Liver (tissue), 3 donors: Measurements from ENCODE around the gene ALKBH5.

Source experiments
- ATF3 ChIP-seq: IDR thresholded peaks from 2 replicates; pipeline ENCODE4 v1.6.1; 2016; ENCODE audit warnings: antibody characterized with exemption
- GABPA ChIP-seq, 2 donors: IDR thresholded peaks in 1 of 2; conservative IDR thresholded peaks in 1 of 2; 2 replicates each; pipeline ENCODE4 v1.6.1; 2016; ENCODE audit warnings: antibody characterized with exemption in 2 of 2, mild to moderate bottlenecking in 1 of 2, moderate library complexity in 1 of 2
- RAD21 ChIP-seq, 2 donors: IDR thresholded peaks; 2 replicates each; pipeline ENCODE4 v1.6.1; 2016; ENCODE audit warnings: antibody characterized with exemption in 2 of 2, mild to moderate bottlenecking in 2 of 2
- TAF1 ChIP-seq: conservative IDR thresholded peaks from 2 replicates; pipeline ENCODE4 v1.6.1; 2016; ENCODE audit warnings: antibody characterized with exemption, mild to moderate bottlenecking
- YY1 ChIP-seq: IDR thresholded peaks from 2 replicates; pipeline ENCODE4 v1.6.1; 2016; ENCODE audit warnings: antibody characterized with exemption, mild to moderate bottlenecking
- TF ChIP-seq, protein P1 (sequence below): fragments of 150-350 bp; IDR thresholded peaks from 2 replicates; pipeline ENCODE4 v1.5.1; 2017; ENCODE audit warnings: improper control_type of control experiment, low read depth, low read length; ENCODE audit not compliant: missing input control
- TF ChIP-seq, protein P2 (sequence below): IDR thresholded peaks from 2 replicates; pipeline ENCODE4 v1.6.1; 2016; ENCODE audit warnings: antibody characterized with exemption, mild to moderate bottlenecking
- donor health status: healthy.
- donor health status: healthy.

- TF ChIP-seq, protein P1, sequence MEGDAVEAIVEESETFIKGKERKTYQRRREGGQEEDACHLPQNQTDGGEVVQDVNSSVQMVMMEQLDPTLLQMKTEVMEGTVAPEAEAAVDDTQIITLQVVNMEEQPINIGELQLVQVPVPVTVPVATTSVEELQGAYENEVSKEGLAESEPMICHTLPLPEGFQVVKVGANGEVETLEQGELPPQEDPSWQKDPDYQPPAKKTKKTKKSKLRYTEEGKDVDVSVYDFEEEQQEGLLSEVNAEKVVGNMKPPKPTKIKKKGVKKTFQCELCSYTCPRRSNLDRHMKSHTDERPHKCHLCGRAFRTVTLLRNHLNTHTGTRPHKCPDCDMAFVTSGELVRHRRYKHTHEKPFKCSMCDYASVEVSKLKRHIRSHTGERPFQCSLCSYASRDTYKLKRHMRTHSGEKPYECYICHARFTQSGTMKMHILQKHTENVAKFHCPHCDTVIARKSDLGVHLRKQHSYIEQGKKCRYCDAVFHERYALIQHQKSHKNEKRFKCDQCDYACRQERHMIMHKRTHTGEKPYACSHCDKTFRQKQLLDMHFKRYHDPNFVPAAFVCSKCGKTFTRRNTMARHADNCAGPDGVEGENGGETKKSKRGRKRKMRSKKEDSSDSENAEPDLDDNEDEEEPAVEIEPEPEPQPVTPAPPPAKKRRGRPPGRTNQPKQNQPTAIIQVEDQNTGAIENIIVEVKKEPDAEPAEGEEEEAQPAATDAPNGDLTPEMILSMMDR, result no peak
- TF ChIP-seq, protein P2, sequence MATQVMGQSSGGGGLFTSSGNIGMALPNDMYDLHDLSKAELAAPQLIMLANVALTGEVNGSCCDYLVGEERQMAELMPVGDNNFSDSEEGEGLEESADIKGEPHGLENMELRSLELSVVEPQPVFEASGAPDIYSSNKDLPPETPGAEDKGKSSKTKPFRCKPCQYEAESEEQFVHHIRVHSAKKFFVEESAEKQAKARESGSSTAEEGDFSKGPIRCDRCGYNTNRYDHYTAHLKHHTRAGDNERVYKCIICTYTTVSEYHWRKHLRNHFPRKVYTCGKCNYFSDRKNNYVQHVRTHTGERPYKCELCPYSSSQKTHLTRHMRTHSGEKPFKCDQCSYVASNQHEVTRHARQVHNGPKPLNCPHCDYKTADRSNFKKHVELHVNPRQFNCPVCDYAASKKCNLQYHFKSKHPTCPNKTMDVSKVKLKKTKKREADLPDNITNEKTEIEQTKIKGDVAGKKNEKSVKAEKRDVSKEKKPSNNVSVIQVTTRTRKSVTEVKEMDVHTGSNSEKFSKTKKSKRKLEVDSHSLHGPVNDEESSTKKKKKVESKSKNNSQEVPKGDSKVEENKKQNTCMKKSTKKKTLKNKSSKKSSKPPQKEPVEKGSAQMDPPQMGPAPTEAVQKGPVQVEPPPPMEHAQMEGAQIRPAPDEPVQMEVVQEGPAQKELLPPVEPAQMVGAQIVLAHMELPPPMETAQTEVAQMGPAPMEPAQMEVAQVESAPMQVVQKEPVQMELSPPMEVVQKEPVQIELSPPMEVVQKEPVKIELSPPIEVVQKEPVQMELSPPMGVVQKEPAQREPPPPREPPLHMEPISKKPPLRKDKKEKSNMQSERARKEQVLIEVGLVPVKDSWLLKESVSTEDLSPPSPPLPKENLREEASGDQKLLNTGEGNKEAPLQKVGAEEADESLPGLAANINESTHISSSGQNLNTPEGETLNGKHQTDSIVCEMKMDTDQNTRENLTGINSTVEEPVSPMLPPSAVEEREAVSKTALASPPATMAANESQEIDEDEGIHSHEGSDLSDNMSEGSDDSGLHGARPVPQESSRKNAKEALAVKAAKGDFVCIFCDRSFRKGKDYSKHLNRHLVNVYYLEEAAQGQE, result no peak
- TF ChIP-seq TAF1 (no peak), RAD21 (IDR thresholded peaks at IDR 0.05) (no peak), YY1 (no peak), GABPA (IDR thresholded peaks at IDR 0.05 in 1 of 2, conservative IDR thresholded peaks at IDR 0.05 in 1 of 2) (no peak), ATF3 (no peak)
Measured at GRCh38 chr17:18198530-18198929, 14.9 kb downstream of the ALKBH5 start.
